Measurements from ENCODE around the gene STRIP2.
"Not testable (repeated sequence)": the region's sequence is repeated elsewhere in the genome, so short reads cannot be mapped to it uniquely, and the experiment has no call there.

STRIP2 gene

DNA sequence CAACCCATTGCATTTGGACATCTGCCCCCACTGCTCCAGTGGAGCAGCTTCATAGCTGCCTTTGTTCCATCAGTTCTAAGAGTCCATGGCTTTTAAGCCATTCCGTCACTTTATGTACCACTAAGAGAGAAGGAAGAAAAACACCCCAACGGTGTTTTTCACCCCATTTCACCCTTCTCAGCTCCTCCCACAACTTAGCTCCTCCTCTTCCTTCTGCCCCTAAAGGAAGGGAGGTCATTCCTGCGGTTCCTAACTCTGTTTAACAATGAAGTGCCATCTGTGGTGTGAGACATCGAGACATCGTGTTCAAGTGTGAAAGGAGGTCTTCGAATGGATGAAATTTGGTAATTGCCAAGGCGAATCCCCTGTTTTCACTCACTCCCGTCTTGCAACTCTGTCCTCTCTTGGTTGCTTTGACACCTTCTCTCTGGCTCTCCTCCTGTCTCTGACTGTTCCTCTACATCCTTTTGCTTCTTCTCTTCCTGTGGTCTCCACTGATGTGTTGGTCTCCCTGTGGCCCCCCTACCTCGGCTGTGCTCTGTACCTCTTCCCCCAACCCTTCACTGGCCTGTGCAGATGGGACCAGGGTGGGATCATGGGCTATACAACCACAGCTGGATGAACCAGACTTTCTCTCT lies 91.1 kb downstream of the STRIP2 start:
- in situ Hi-C loops (cut with MboI; ENCODE audit: low sequenced_read_pairs), result no loop called here

DNA sequence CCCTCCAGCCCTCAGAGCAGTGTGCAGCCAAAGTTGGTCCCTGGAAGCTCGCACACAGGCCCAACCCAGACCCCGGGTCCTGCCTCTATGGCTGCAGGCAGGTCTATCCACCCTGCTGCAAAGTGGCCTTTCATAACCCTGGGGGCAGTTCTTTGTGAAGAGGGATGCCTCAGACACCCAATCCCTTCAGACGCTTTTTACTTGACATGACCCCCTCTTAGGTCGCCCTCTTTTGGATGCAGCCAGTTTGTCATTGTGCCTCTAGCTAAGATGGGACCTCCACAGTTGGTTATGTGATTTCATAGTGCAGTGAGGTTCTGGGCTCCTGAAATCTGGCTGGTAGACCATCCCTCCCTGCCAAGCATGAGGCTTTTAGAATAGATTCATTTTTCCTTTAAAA lies 95.4 kb downstream of the STRIP2 start:
- in situ Hi-C loops (cut with MboI; ENCODE audit: low sequenced_read_pairs), result no loop called here

DNA sequence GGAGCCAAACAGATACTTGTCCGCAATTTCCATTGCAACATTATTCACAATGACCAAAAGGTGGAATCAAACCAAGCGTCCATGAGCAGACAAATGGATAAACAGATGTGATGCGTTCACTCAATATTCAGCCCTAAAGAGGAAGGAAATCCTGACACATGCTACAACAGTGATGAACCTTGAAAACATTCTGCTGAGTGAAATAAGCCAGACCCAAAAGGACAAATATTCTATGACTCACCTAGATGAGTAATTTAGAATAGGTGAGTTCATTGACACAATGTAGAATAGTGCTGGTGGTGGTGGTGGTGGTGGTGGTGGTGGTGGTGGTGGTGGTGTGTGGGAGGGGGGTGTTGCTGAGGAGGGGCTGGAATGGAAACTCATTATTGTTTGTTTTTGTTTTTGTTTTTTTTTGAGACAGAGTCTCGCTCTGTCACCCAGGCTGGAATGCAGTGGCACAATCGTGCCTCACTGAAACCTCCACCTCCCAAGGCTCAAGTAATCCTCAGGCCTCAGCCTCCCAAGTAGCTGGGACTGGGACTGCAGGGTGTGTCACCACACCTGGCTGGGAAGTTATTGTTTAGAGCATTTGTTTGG lies 96.7 kb downstream of the STRIP2 start:
- in situ Hi-C loops (cut with MboI; ENCODE audit: low sequenced_read_pairs), result no loop called here

DNA sequence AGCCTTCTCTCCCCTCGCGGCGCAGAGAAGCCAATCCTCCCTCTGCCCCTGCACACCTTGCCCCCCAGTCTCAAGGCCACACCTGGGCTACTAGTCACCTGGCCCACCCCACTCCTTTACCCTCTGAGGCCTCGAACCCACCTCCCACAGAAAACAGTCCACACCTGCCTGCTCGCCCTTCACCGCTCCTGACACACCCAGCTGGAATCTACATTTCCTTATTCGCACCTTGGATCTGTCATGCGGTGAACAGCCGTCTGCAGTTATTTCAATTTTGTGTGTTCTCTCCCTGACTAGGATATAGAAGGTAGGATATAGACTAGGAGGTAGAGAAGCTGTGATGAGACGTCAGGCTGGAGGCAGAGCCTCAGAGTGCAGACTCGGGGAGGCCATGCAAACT lies 97.5 kb downstream of the STRIP2 start:
- in situ Hi-C loops (cut with MboI; ENCODE audit: low sequenced_read_pairs), result no loop called here

DNA sequence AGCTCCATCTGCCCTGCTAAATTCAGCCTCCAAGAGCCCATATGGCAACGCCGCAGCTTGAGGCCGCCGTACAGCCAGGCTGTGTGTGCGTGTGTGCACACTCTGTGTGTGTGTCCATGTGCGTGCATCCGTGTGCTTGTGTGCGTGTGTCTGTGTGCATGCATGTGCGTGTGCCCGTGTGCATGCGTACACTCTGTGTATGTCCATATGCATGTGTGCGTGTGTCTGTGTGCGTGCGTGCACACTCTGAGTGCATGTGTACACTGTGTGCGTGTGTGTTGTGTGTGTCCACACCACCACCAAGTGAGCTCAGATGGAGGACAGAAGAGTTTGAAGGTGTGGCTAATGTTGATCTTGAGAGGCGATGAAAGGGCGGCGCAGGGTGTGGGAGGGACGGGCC lies 98.1 kb downstream of the STRIP2 start:
- in situ Hi-C loops (cut with MboI; ENCODE audit: low sequenced_read_pairs), result no loop called here

DNA sequence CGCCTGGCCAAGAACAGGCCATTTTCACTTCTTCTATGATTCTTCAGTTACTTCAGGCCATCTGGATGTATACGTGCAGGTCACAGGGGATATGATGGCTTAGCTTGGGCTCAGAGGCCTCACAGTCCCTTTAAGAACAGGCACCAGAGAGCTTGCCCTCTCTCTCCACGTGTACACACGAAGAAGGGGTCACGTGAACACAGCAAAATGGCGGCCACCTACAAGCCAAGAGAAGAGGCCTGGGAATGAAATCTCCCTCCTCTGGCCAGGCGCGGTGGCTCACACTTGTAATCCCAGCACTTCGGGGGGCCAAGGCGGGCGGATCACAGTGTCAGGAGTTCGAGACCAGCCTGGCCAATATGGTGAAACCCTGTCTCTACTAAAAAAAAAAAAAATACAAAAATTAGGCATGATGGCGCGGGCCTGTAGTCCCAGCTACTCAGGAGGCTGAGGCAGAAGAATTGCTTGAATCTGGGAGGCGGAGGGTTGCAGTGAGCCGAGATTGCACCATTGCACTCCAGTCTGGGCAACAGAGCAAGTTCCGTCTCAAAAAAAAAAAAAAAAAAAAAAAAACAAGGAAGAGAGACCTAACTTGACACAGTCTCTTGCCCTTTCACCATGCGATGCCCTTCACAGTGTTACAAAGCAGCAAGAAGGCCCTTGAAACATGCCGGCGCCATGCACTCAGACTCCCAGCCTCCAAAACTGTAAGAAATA lies 100.5 kb downstream of the STRIP2 start:
- in situ Hi-C loops (cut with MboI; ENCODE audit: low sequenced_read_pairs), result not testable (repeated sequence)

DNA sequence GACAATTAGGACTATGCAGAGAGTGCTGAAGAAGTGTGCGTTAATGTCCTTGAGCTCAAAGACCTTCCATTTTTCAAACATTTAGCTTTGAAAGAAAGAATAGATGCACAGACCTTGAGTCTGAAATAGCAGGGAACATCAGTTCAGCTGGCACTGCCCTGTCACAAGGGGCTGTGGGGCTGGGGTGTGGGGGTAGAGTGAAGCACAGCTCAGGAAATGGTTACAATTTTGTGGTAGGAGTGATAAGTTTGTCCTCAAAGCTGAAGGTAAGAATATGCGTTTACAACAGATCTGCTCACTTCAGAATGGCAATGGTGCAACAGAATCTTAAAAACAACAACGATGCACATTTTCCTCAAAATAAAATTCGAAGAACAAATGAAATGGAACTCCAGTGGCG lies 101.7 kb downstream of the STRIP2 start:
- in situ Hi-C loops (cut with MboI; ENCODE audit: low sequenced_read_pairs), result no loop called here

DNA sequence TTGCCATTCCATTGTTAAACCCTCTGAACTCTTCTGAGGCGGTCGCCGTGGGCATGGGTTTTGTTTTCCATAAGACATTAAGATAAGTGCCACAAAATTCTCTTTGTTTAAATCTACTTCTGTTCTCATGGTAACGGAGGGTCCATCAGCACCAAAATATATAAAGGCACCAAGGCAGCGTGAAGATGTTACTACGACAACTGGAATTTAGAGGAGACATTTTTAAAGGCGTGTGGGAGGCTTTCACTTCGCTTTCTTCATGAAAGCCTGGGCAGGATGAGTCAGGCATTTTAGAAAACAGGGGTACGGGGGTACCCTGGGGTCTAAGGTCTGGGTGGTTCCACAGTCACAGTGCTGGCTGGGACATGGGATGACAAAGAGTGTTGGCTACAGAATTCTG lies 102.1 kb downstream of the STRIP2 start:
- in situ Hi-C loops (cut with MboI; ENCODE audit: low sequenced_read_pairs), result no loop called here

All from HL-60/S4 treated with retinoic acid at 250 ng/mL for 4 days and 3 days (cell line).